Lower lobe of right lung (tissue), 2 donors: ENCODE data around the gene PRKAR1B. TPM values are rescaled to one million over a fixed set of nuclear protein-coding genes. Genes with fewer than 3 reads are reported as not detected.
A peak's percentile ranks its signal among the peaks of the same experiment; 100 is the strongest.

Source experiments
- ATAC-seq, 2 donors: fragments of 200-7000 bp; cut with Tn5 transposase; one replicate each; pipeline ENCODE4 v1.9.1; 2020 to 2022; ENCODE audit warnings: mild to moderate bottlenecking in 2 of 2, moderate library complexity in 2 of 2
- DNase-seq: peaks from one replicate; pipeline ENCODE4 v3.0.0-alpha.2; 2020
- H3K27ac ChIP-seq: fragments of 200-600 bp; one replicate; pipeline ENCODE4 v1.8.0; 2022
- H3K27me3 ChIP-seq: fragments of 200-600 bp; one replicate; pipeline ENCODE4 v1.8.0; 2022; ENCODE audit warnings: low read depth
- H3K36me3 ChIP-seq: fragments of 200-600 bp; one replicate; pipeline ENCODE4 v1.8.0; 2022; ENCODE audit warnings: mild to moderate bottlenecking
- H3K4me1 ChIP-seq: fragments of 200-600 bp; one replicate; pipeline ENCODE4 v1.8.0; 2022
- H3K4me3 ChIP-seq: fragments of 200-600 bp; one replicate; pipeline ENCODE4 v1.8.0; 2022; ENCODE audit warnings: mild to moderate bottlenecking
- H3K9me3 ChIP-seq: fragments of 200-600 bp; one replicate; pipeline ENCODE4 v1.8.0; 2022
- intact Hi-C: fragments of 100-400 bp; cut with DNase I; formaldehyde crosslinking; loops from one replicate; pipeline ENCODE4 v1.11.0; 2022
- total RNA-seq: library from RNA; stranded (reverse); fragmentation: NEBNext Ultra II Directional; extraction: Animal tissue kit (Norgen Biotek cat#: 25700); gene quantifications from one replicate; pipeline ENCODE4 v1.2.1, GENCODE V29; 2021
- TF ChIP-seq, protein P1 (sequence below): fragments of 200-600 bp; IDR thresholded peaks from one replicate; pipeline ENCODE4 v1.8.0; 2022; ENCODE audit warnings: antibody characterized with exemption, mild to moderate bottlenecking
- donor health status: DM: no; HTN: yes; CAD: no; lungs with severe emphysema.

Gene PRKAR1B
- total RNA-seq, 1 donor from 2014 or later, result 16.8 TPM

DNA sequence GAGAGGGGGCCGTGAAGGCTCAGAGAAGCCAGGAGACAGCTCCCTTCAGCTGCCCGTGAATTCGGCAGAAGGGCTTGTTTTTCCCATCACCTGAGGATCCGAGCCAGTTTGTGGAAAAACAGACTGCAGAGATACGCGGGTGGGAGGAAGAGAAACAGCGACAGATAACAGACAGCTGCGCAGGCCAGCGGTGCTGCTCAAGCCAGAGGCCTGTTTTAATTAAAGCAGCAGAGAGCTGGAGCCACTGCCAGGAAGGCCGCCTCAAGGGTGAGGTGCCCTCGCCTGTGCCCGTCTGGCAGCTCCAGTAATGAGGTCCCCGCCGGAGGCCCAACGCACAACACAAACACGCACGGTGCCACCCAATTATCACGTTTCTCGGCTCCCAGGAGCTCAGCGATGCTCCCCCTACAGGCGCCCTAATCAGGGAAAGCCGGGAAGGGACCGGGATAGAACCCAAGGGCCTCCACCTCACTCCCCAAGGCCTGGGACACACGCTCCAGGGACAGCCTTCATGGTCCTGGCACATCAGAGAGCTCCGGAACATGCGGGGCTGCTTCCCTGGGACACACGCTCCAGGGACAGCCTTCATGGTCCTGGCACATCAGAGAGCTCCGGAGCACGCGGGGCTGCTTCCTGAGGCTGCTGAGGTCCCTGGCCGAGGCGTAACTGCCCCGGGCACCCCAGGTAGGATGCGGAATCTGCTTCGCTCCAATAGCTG lies 61.2 kb downstream of the PRKAR1B start:
- TF ChIP-seq, protein P1, sequence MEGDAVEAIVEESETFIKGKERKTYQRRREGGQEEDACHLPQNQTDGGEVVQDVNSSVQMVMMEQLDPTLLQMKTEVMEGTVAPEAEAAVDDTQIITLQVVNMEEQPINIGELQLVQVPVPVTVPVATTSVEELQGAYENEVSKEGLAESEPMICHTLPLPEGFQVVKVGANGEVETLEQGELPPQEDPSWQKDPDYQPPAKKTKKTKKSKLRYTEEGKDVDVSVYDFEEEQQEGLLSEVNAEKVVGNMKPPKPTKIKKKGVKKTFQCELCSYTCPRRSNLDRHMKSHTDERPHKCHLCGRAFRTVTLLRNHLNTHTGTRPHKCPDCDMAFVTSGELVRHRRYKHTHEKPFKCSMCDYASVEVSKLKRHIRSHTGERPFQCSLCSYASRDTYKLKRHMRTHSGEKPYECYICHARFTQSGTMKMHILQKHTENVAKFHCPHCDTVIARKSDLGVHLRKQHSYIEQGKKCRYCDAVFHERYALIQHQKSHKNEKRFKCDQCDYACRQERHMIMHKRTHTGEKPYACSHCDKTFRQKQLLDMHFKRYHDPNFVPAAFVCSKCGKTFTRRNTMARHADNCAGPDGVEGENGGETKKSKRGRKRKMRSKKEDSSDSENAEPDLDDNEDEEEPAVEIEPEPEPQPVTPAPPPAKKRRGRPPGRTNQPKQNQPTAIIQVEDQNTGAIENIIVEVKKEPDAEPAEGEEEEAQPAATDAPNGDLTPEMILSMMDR, result no peak
- ATAC-seq, result no peak

DNA sequence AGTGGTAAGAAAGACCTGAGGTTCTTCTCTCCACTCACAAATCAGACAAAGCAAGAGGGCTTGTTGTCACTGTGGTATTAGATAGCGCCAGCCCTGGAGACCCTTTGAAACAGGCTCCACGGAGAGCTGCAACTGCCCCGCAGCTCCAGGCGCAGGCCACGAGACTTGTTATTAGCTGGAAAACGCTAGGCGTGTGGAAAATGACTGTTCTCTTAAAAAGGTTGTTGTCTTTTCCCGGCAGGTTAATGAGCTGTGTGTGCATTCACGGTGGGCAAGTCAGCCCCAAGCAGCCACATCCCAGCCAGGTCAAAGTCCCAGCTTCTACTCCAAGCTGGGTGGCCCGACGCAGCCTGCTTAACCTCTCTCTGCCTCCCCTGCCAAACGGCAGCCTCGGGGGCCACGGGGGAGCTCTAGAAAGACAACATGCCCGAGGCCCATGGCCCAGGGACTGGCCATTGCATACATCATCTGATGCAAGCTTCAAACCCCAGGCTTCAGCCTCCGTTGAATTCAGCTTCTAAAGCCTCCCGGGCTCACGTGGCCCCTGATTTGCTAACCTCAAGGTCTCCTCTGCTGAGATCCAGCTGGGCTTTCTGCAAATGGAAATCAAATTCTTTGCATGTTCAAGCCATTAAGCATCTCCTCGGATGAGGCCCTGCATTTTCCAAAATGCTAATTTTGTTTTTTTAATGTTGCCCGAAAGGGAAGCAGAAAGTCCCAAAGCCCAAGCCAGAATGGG lies 61.9 kb downstream of the PRKAR1B start:
- no peaks in the 10 kb centered on the region for H3K9me3 ChIP-seq
- no peaks in the 10 kb centered on the region for H3K27me3 ChIP-seq
- ATAC-seq (no peak), DNase-seq (no peak)
- intact Hi-C loops, result no loop called here
- no peaks in the 10 kb centered on the region for H3K36me3 ChIP-seq
- no peak overlapping the region for H3K4me3 ChIP-seq
- TF ChIP-seq, protein P1, result no peak
- H3K4me1 ChIP-seq, result peaks cover 22% of the 10 kb centered on the region
- peak overlapping the region; percentile 46 for H3K27ac ChIP-seq

More for the DNA sequence above, 61.2 kb downstream of the PRKAR1B start:
- H3K4me1 ChIP-seq, result peaks cover 22% of the 10 kb centered on the region
- peak overlapping the region; percentile 38 for H3K27ac ChIP-seq
- no peak overlapping the region for H3K4me3 ChIP-seq
- intact Hi-C loops, result no loop called here
- DNase-seq, result no peak
- no peaks in the 10 kb centered on the region for H3K27me3 ChIP-seq
- H3K9me3 ChIP-seq, result no peaks in the 10 kb centered on the region
- H3K36me3 ChIP-seq, result no peaks in the 10 kb centered on the region

DNA sequence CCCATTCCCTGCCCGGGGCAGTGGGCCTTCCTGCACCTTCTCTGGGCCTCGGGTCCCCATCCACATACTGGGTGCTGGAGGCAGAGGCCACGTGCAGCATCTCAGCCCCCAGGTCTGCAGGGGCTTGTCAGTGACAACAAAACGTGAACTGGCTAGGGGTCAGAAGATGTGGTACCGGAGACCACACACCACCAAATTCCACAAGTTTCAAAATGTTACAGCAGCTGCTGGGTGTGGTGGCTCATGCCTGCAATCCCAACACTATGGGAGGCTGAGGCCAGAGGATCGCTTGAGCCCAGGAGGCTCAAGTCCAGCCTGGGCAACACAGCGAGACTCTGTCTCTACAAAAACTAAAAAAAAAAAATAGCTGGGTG lies 62.7 kb downstream of the PRKAR1B start:
- H3K27me3 ChIP-seq, result no peaks in the 10 kb centered on the region
- no peaks in the 10 kb centered on the region for H3K36me3 ChIP-seq
- H3K9me3 ChIP-seq, result no peaks in the 10 kb centered on the region
- H3K4me3 ChIP-seq, result no peak overlapping the region
- H3K4me1 ChIP-seq, result peaks cover 22% of the 10 kb centered on the region
- DNase-seq, result no peak
- intact Hi-C loops, result no loop called here
- no peak overlapping the region for H3K27ac ChIP-seq
- ATAC-seq, result no peak
- TF ChIP-seq, protein P1, result no peak

DNA sequence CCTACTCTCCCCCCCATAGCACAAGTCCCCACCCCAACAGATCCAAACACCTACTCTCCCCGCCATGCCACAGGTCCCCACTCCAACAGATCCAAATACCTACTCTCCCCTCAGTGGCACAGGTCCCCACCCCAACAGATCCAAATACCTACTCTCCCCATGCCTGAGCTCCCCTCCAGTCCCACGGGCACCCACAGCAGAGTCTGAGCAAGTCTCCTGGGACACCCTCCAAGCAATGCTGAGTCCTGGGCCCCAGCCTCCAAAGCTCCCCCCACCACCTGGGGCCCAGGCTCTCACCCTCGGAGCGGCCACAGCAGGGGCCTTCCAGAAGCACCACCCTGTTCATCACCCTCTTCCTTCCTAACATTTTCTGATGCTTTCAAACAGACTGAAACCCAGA lies 64.5 kb downstream of the PRKAR1B start:
- Histone ChIP-seq H3K9me3 (no peaks in the 10 kb centered on the region), H3K27me3 (no peaks in the 10 kb centered on the region), H3K4me1 (peaks cover 10% of the 10 kb centered on the region), H3K27ac (no peak overlapping the region), H3K36me3 (no peaks in the 10 kb centered on the region), H3K4me3 (no peak overlapping the region)
- TF ChIP-seq, protein P1, result no peak
- ATAC-seq (no peak), DNase-seq (no peak)
- intact Hi-C loops, result no loop called here

DNA sequence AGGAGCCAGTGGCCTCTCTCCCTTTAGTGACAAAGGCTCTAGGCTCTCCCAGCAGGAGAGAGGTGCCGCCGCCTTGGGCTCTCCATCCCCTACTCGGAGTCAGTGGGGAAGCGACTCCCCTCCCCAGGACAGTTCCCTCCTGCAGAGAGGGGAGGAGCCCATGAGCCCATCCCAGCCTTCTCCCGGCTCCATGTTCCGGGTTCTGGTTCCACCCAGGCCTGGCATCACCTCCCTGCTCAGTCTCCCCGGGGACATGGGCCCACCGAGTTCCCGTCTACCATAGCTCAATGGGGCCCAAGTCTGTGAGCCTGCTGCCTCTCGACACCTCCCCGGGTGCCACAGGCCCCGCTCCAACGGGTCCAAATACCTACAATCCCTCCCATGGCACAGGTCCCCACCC lies 67.1 kb downstream of the PRKAR1B start:
- intact Hi-C loops, result no loop called here
- Histone ChIP-seq H3K36me3 (no peaks in the 10 kb centered on the region), H3K27me3 (no peaks in the 10 kb centered on the region), H3K9me3 (no peaks in the 10 kb centered on the region), H3K27ac (no peak overlapping the region), H3K4me1 (peaks cover 7% of the 10 kb centered on the region), H3K4me3 (no peak overlapping the region)
- ATAC-seq (no peak), DNase-seq (peak; percentile 15)
- TF ChIP-seq, protein P1, result no peak
